ENCODE results near the gene CD48.
A peak's percentile ranks its signal among the peaks of the same experiment; 100 is the strongest.
"Not testable (repeated sequence)": the region's sequence is repeated elsewhere in the genome, so short reads cannot be mapped to it uniquely, and the experiment has no call there.

The CD48 gene

DNA sequence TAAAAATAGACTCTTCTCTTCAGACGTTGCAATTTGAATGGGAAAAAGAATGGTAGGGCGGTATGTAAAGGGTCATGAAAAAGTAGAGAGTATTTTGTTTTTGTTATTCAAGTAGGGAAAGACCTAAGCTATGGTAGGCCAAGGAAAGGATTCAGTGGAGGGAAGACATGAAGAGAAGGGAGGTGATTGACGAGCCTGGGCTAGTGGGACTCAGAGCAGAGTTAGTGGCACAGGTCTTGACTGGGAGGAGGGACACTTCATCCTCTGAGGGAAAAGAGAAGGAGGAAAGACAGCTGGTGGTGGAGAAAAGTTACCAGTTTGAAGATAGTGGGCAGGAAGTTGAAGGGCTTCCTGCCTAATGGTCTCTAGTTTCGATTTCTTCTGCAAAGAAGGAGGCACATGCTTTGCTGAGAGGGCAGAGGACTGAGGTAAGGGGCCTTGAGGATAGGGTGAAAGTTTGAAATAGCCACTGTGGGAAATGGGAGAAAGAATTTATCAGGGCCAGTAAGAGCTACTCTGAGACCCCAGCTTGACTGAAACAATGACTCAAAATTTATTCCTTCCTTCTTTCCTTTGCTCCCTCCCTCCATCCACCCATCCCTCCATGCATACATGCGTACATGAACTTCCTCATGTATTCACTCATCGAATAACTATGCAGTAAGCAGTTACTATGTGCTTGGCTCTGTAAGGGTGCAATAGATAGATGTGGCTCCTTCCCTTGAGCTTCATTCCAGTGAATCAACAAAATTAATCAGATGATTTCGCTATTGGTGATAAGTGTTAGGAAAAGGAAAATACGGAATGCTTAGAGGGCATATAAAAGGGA is 4.2 kb downstream of the CD48 start:
- Histone ChIP-seq H2BK5ac (ENCODE audit: low read depth, low read length, poor library complexity, severe bottlenecking) (no peak overlapping the region), H4K8ac (ENCODE audit: low read length) (no peak overlapping the region), H3K9me3 (ENCODE audit: control insufficient read depth, low read length) (no peaks in the 10 kb centered on the region), H3K9ac (ENCODE audit: low read length) (no peak overlapping the region), H2AK5ac (ENCODE audit: low read length, severe bottlenecking) (no peak overlapping the region), H3K23ac (ENCODE audit: low read length in 2 of 2) (no peak overlapping the region), H2BK120ac (ENCODE audit: low read depth, low read length) (no peak overlapping the region), H4K91ac (ENCODE audit: low read length) (no peak overlapping the region), H3K4me3 (ENCODE audit: insufficient read depth in 1 of 2, low read depth in 1 of 2, low read length in 2 of 2) (no peak overlapping the region), H2BK15ac (ENCODE audit: low read depth, poor library complexity, severe bottlenecking) (no peak overlapping the region), H2AFZ (ENCODE audit: low read depth, low read length) (no peak overlapping the region), H3K14ac (ENCODE audit: low read length in 2 of 2) (no peak overlapping the region), H3K27me3 (ENCODE audit: control insufficient read depth in 1 of 2, insufficient read depth in 1 of 2, low read length in 2 of 2) (peaks cover 5 to 38% of the 10 kb centered on the region in 2 experiments), H3K4me2 (ENCODE audit: low read length, poor library complexity, severe bottlenecking) (no peak overlapping the region), H3K4ac (ENCODE audit: low read depth in 1 of 2, low read length in 2 of 2) (no peak overlapping the region), H3K36me3 (ENCODE audit: control insufficient read depth in 1 of 2, insufficient read depth in 2 of 2, low read depth in 1 of 2, low read length in 2 of 2) (no peaks in the 10 kb centered on the region), H3K79me1 (replicated peaks; ENCODE audit: low read length, poor library complexity, severe bottlenecking) (no peaks in the 10 kb centered on the region), H3K18ac (ENCODE audit: low read depth in 1 of 2, low read length in 2 of 2) (no peak overlapping the region), H3K27ac (ENCODE audit: low read length, poor library complexity, severe bottlenecking) (no peak overlapping the region), H3K4me1 (ENCODE audit: control insufficient read depth, insufficient read depth, low read depth, low read length) (no peaks in the 10 kb centered on the region), H2BK12ac (ENCODE audit: low read length in 2 of 2) (no peak overlapping the region)
- WGBS, result 86% methylated on average over 8 of the region's 8 CpGs
- DNase-seq, result no peak

DNA sequence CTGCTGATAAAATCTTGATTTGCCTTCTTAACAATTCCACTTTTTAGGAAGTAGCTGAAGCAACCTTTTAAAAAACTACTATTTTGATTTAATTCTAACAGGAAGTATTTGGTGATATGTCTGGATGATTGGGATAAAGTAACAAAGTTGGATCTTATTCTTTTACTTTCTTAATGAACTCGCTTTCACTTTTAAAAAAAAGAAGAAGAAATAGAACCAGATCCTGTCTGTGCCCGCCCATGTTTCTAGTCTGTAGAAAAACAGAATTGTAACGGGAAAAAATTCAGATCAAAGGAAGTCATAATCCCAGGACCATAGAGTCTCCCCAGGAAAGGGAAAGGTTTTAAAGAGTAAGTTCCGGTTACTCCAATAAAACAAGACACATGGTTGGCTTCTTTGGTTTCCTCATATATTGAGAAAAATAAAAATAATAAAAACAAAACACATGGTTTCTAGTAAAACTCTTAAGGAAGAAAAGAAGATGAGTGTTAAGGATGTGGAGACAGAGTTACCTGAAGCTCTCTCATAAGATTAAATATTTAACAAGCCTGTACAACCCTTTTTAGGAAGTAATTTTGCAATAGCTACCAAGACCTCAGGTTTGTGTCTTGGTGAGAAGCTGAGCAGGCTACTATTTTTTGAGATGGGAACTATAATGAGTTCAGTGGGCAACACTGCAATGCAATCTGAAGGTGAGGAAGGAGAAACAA is 4.9 kb downstream of the CD48 start:
- Histone ChIP-seq H3K27me3 (ENCODE audit: control insufficient read depth in 1 of 2, insufficient read depth in 1 of 2, low read length in 2 of 2) (peaks cover 5 to 33% of the 10 kb centered on the region in 2 experiments), H3K27ac (ENCODE audit: low read length, poor library complexity, severe bottlenecking) (no peak overlapping the region), H3K4me3 (ENCODE audit: insufficient read depth in 1 of 2, low read depth in 1 of 2, low read length in 2 of 2) (no peak overlapping the region), H3K4me1 (ENCODE audit: control insufficient read depth, insufficient read depth, low read depth, low read length) (no peaks in the 10 kb centered on the region), H3K14ac (ENCODE audit: low read length in 2 of 2) (no peak overlapping the region), H3K79me1 (replicated peaks; ENCODE audit: low read length, poor library complexity, severe bottlenecking) (no peaks in the 10 kb centered on the region), H2AK5ac (ENCODE audit: low read length, severe bottlenecking) (no peak overlapping the region), H3K4ac (ENCODE audit: low read depth in 1 of 2, low read length in 2 of 2) (no peak overlapping the region), H2BK120ac (ENCODE audit: low read depth, low read length) (no peak overlapping the region), H3K9ac (ENCODE audit: low read length) (no peak overlapping the region), H2AFZ (ENCODE audit: low read depth, low read length) (no peak overlapping the region), H2BK15ac (ENCODE audit: low read depth, poor library complexity, severe bottlenecking) (no peak overlapping the region), H4K8ac (ENCODE audit: low read length) (no peak overlapping the region), H3K4me2 (ENCODE audit: low read length, poor library complexity, severe bottlenecking) (no peak overlapping the region), H3K9me3 (ENCODE audit: control insufficient read depth, low read length) (no peaks in the 10 kb centered on the region), H3K23ac (ENCODE audit: low read length in 2 of 2) (no peak overlapping the region), H4K91ac (ENCODE audit: low read length) (no peak overlapping the region), H2BK12ac (ENCODE audit: low read length in 2 of 2) (no peak overlapping the region), H3K18ac (ENCODE audit: low read depth in 1 of 2, low read length in 2 of 2) (no peak overlapping the region), H2BK5ac (ENCODE audit: low read depth, low read length, poor library complexity, severe bottlenecking) (no peak overlapping the region), H3K36me3 (ENCODE audit: control insufficient read depth in 1 of 2, insufficient read depth in 2 of 2, low read depth in 1 of 2, low read length in 2 of 2) (no peaks in the 10 kb centered on the region)
- DNase-seq, result no peak
- WGBS, result 92% methylated on average over 3 of the region's 4 CpGs

GRCh38 chr1:160705742-160706141 is 5.9 kb downstream of the CD48 start:
- no peak overlapping the region for H4K8ac ChIP-seq (ENCODE audit: low read length)
- H3K36me3 ChIP-seq (ENCODE audit: control insufficient read depth in 1 of 2, insufficient read depth in 2 of 2, low read depth in 1 of 2, low read length in 2 of 2), result no peaks in the 10 kb centered on the region
- H2BK12ac ChIP-seq (ENCODE audit: low read length in 2 of 2), result no peak overlapping the region
- H3K27me3 ChIP-seq (ENCODE audit: control insufficient read depth in 1 of 2, insufficient read depth in 1 of 2, low read length in 2 of 2), result peaks cover 0 to 25% of the 10 kb centered on the region in 2 experiments
- DNase-seq, result no peak
- H3K4me2 ChIP-seq (ENCODE audit: low read length, poor library complexity, severe bottlenecking), result no peak overlapping the region
- H3K9ac ChIP-seq (ENCODE audit: low read length), result no peak overlapping the region
- no peak overlapping the region for H2BK120ac ChIP-seq (ENCODE audit: low read depth, low read length)
- no peak overlapping the region for H2AFZ ChIP-seq (ENCODE audit: low read depth, low read length)
- H3K4me3 ChIP-seq (ENCODE audit: insufficient read depth in 1 of 2, low read depth in 1 of 2, low read length in 2 of 2), result no peak overlapping the region
- no peak overlapping the region for H4K91ac ChIP-seq (ENCODE audit: low read length)
- no peak overlapping the region for H3K23ac ChIP-seq (ENCODE audit: low read length in 2 of 2)
- no peak overlapping the region for H2BK5ac ChIP-seq (ENCODE audit: low read depth, low read length, poor library complexity, severe bottlenecking)
- peak overlapping the region in 1 of 2 experiments; percentile 32 for H3K14ac ChIP-seq (ENCODE audit: low read length in 2 of 2)
- H2AK5ac ChIP-seq (ENCODE audit: low read length, severe bottlenecking), result no peak overlapping the region
- no peak overlapping the region for H3K4ac ChIP-seq (ENCODE audit: low read depth in 1 of 2, low read length in 2 of 2)
- H3K27ac ChIP-seq (ENCODE audit: low read length, poor library complexity, severe bottlenecking), result no peak overlapping the region
- H3K9me3 ChIP-seq (ENCODE audit: control insufficient read depth, low read length), result no peaks in the 10 kb centered on the region
- H2BK15ac ChIP-seq (ENCODE audit: low read depth, poor library complexity, severe bottlenecking), result no peak overlapping the region
- H3K18ac ChIP-seq (ENCODE audit: low read depth in 1 of 2, low read length in 2 of 2), result no peak overlapping the region
- no peaks in the 10 kb centered on the region for H3K4me1 ChIP-seq (ENCODE audit: control insufficient read depth, insufficient read depth, low read depth, low read length)
- H3K79me1 ChIP-seq (replicated peaks; ENCODE audit: low read length, poor library complexity, severe bottlenecking), result no peaks in the 10 kb centered on the region

- H3K4me1 ChIP-seq (ENCODE audit: control insufficient read depth, insufficient read depth, low read depth, low read length); H2BK5ac ChIP-seq (ENCODE audit: low read depth, low read length, poor library complexity, severe bottlenecking); H3K14ac ChIP-seq (ENCODE audit: low read length in 2 of 2); H2BK15ac ChIP-seq (ENCODE audit: low read depth, poor library complexity, severe bottlenecking); H4K91ac ChIP-seq (ENCODE audit: low read length); H3K27ac ChIP-seq (ENCODE audit: low read length, poor library complexity, severe bottlenecking); H3K79me1 ChIP-seq (replicated peaks; ENCODE audit: low read length, poor library complexity, severe bottlenecking); H4K8ac ChIP-seq (ENCODE audit: low read length); H3K9ac ChIP-seq (ENCODE audit: low read length); DNase-seq; H3K9me3 ChIP-seq (ENCODE audit: control insufficient read depth, low read length); H3K18ac ChIP-seq (ENCODE audit: low read depth in 1 of 2, low read length in 2 of 2); H2AK5ac ChIP-seq (ENCODE audit: low read length, severe bottlenecking); H2AFZ ChIP-seq (ENCODE audit: low read depth, low read length); H2BK120ac ChIP-seq (ENCODE audit: low read depth, low read length); H3K36me3 ChIP-seq (ENCODE audit: control insufficient read depth in 1 of 2, insufficient read depth in 2 of 2, low read depth in 1 of 2, low read length in 2 of 2); H2BK12ac ChIP-seq (ENCODE audit: low read length in 2 of 2); H3K4ac ChIP-seq (ENCODE audit: low read depth in 1 of 2, low read length in 2 of 2); H3K23ac ChIP-seq (ENCODE audit: low read length in 2 of 2); H3K4me3 ChIP-seq (ENCODE audit: insufficient read depth in 1 of 2, low read depth in 1 of 2, low read length in 2 of 2); H3K4me2 ChIP-seq (ENCODE audit: low read length, poor library complexity, severe bottlenecking): not testable (repeated sequence)
- H3K27me3 ChIP-seq (ENCODE audit: control insufficient read depth in 1 of 2, insufficient read depth in 1 of 2, low read length in 2 of 2), result peaks cover 0 to 20% of the 10 kb centered on the region in 2 experiments
- WGBS, result 85% methylated on average over 3 of the region's 3 CpGs
These were observed 6.4 kb downstream of the CD48 start for GRCh38 chr1:160705212-160705621.

Data from mesenchymal stem cell (in vitro differentiated cells and primary cell).